ENCODE results near the gene SOD1. TPM values are rescaled to one million over a fixed set of nuclear protein-coding genes. Genes with fewer than 3 reads are reported as not detected.

SOD1 gene
- total and polyA plus RNA-seq, 2 donors (not counting 3 experiments of a cell fraction or from before 2014, with no cell fraction given) = 198 to 268 TPM

DNA sequence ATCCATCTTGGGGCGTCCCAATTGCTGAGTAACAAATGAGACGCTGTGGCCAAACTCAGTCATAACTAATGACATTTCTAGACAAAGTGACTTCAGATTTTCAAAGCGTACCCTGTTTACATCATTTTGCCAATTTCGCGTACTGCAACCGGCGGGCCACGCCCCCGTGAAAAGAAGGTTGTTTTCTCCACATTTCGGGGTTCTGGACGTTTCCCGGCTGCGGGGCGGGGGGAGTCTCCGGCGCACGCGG is 282 bp upstream of the SOD1 start:
- no peaks in the 10 kb centered on the region for H3K27me3 ChIP-seq (ENCODE audit: control insufficient read depth in 2 of 2, insufficient read depth in 2 of 2, low read length in 2 of 2)
- POLR2A ChIA-PET = no interaction called here
- DNase-seq (ENCODE audit: low read depth, low spot score) = no peak
- H3K4me3 ChIP-seq (replicated peaks in 1 of 3; ENCODE audit: insufficient read depth in 1 of 3, low read depth in 1 of 3, low read length in 3 of 3) = peak overlapping the region; percentile 26 to 92 (median 73)
- peak overlapping the region; percentile 56 for H3K9ac ChIP-seq (replicated peaks; ENCODE audit: extremely low read depth, insufficient read depth, low read length)
- no peaks in the 10 kb centered on the region for H4K20me1 ChIP-seq (replicated peaks; ENCODE audit: control insufficient read depth, extremely low read depth, insufficient read depth, low read length)
- H3K4me2 ChIP-seq (ENCODE audit: insufficient read depth, low read length) = peak overlapping the region; percentile 79
- CTCF ChIA-PET = no interaction called here
- dilution Hi-C loops (cut with MboI; ENCODE audit: extremely low pct_ligation_motif_present, low sequenced_read_pairs) (no loop called here), intact Hi-C loops (cut with micrococcal nuclease) (loop anchor here (1.0 kb wide), 1 partner anchor 29 kb away; no protein-coding TSS in a partner anchor)
- BruUV-seq (replicated peaks) = no TSS peak
- no peaks in the 10 kb centered on the region for H3K9me3 ChIP-seq (replicated peaks; ENCODE audit: control insufficient read depth, insufficient read depth, low read length)
- no peaks in the 10 kb centered on the region for H3K9me1 ChIP-seq (replicated peaks; ENCODE audit: control insufficient read depth, extremely low read depth, insufficient read depth, low read length)
- peaks cover 7% of the 10 kb centered on the region for H3K4me1 ChIP-seq (ENCODE audit: control insufficient read depth, extremely low read depth, insufficient read depth, low read length)
- H2AFZ ChIP-seq (ENCODE audit: low read depth, low read length) = peak overlapping the region; percentile 78
- peaks cover 37% of the 10 kb centered on the region for H3K79me2 ChIP-seq (ENCODE audit: control insufficient read depth, insufficient read depth, low read length)
- TF ChIP-seq EZH2 (IDR thresholded peaks at IDR 0.05; ENCODE audit: borderline replicate concordance, low read depth, low read length, severe bottlenecking) (no peak), FOS (IDR thresholded peaks at IDR 0.05; ENCODE audit: borderline replicate concordance, insufficient read depth, low read length) (no peak), JUN (IDR thresholded peaks at IDR 0.05; ENCODE audit: borderline replicate concordance, insufficient read depth, insufficient read length, low read depth) (no peak), GATA2 (IDR thresholded peaks at IDR 0.05; ENCODE audit: insufficient read depth, insufficient read length, low read depth, low read length) (no peak), POLR2A (IDR thresholded peaks at IDR 0.05; ENCODE audit: low read depth, low read length) (no peak), POLR2AphosphoS5 (IDR thresholded peaks at IDR 0.05; ENCODE audit: insufficient read depth, low read depth, low read length) (no peak), MYC (IDR thresholded peaks at IDR 0.05; ENCODE audit: low read depth, low read length) (no peak)
- TF ChIP-seq, protein P1, sequence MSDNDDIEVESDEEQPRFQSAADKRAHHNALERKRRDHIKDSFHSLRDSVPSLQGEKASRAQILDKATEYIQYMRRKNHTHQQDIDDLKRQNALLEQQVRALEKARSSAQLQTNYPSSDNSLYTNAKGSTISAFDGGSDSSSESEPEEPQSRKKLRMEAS (IDR thresholded peaks at IDR 0.05; ENCODE audit: insufficient read depth, insufficient read length) = no peak
- TF ChIP-seq, protein P2, sequence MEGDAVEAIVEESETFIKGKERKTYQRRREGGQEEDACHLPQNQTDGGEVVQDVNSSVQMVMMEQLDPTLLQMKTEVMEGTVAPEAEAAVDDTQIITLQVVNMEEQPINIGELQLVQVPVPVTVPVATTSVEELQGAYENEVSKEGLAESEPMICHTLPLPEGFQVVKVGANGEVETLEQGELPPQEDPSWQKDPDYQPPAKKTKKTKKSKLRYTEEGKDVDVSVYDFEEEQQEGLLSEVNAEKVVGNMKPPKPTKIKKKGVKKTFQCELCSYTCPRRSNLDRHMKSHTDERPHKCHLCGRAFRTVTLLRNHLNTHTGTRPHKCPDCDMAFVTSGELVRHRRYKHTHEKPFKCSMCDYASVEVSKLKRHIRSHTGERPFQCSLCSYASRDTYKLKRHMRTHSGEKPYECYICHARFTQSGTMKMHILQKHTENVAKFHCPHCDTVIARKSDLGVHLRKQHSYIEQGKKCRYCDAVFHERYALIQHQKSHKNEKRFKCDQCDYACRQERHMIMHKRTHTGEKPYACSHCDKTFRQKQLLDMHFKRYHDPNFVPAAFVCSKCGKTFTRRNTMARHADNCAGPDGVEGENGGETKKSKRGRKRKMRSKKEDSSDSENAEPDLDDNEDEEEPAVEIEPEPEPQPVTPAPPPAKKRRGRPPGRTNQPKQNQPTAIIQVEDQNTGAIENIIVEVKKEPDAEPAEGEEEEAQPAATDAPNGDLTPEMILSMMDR (IDR thresholded peaks at IDR 0.05; ENCODE audit: extremely low read depth in 1 of 2, insufficient read depth in 1 of 2, low read depth in 1 of 2, low read length in 2 of 2) = no peak
- H3K27ac ChIP-seq (ENCODE audit: insufficient read depth, low read depth, low read length) = peak overlapping the region; percentile 26
- H3K36me3 ChIP-seq (ENCODE audit: control insufficient read depth in 2 of 2, extremely low read depth in 1 of 2, insufficient read depth in 2 of 2, low read length in 2 of 2) = no peaks in the 10 kb centered on the region
- no peak for FAIRE-seq

Measured in endothelial cell of umbilical vein (primary cell).